BLaER1 treated with 17β-estradiol and CSF1 and Interleukin-3, amounts not matched to agents 10 nM and 100 nM (cell line): ENCODE data around the gene SLCO1B1.

Source experiments
- H3K27ac ChIP-seq, 11 experiments: shearing (Covaris generic); formaldehyde crosslinking; 2 replicates each; pipeline ENCODE4 v1.8.1; 2022
- H3K27me3 ChIP-seq, 11 experiments: shearing (Covaris generic); formaldehyde crosslinking; 2 replicates each; pipeline ENCODE4 v1.8.1; 2022
- H3K36me3 ChIP-seq, 11 experiments: shearing (Covaris generic); formaldehyde crosslinking; 2 replicates each; pipeline ENCODE4 v1.8.1; 2022
- H3K4me1 ChIP-seq, 10 experiments: shearing (Covaris generic); formaldehyde crosslinking; 2 replicates each; pipeline ENCODE4 v1.8.1; 2022
- H3K4me2 ChIP-seq, 11 experiments: shearing (Covaris generic); formaldehyde crosslinking; 2 replicates each; pipeline ENCODE4 v1.8.1; 2022
- H3K4me3 ChIP-seq, 10 experiments: shearing (Covaris generic); formaldehyde crosslinking; 2 replicates each; pipeline ENCODE4 v1.8.1; 2022
- H3K9ac ChIP-seq, 11 experiments: shearing (Covaris generic); formaldehyde crosslinking; 2 replicates each; pipeline ENCODE4 v1.8.1; 2022
- H3K9me3 ChIP-seq, 11 experiments: shearing (Covaris generic); formaldehyde crosslinking; replicated peaks in 1 of 11; 2 replicates each; pipeline ENCODE4 v1.8.1; 2022
- H4K20me1 ChIP-seq, 11 experiments: shearing (Covaris generic); formaldehyde crosslinking; 2 replicates each; pipeline ENCODE4 v1.8.1; 2022
- Cebpa-rat ChIP-seq, 11 experiments: shearing (Covaris generic); IDR thresholded peaks; 2 replicates each; pipeline ENCODE4 v1.8.1; 2022

SLCO1B1 gene

DNA sequence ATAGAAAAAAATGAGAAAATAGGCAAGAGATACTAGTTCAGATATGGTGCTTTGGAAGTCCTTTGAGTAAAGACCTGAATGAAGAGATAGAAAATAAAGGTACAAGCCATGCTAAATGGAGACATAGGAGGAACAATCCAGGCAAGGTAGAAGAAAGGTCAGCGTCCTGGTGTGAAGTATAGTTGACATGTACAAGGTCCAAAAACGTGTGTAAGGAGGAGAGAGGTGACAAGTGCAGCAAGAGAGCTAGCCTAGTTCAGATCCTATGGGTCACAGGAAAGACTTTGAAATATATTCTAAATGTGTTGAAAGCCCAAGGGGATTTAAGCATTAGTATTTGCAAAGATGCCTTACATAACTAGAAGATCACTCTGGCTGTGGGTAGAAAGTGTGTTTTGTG, 88.2 kb downstream of the SLCO1B1 start:
- H3K4me2 ChIP-seq = peak overlapping the region in 1 of 11 experiments; percentile 13; a peak in 1 of 22 replicates

DNA sequence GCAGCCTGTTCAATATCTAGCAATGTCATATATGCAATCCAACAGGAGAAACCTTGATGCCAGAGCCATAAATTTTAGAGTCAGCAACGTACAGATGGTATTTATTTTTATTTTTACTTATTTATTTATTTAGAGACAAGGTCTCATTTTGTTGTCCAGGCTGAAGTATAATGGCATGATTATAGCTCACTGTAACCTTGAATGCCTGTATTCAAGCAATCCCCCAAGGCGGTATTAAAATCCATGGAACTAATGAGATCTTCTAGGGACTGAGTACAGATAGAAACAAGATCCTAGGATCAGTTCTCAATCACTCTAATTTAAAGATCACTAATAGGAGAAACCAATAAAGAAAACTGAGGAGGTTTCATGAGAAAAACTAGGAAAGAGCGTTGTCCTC, 89.3 kb downstream of the SLCO1B1 start:
- Histone ChIP-seq H4K20me1 (no peaks in the 10 kb centered on the region), H3K27me3 (no peaks in the 10 kb centered on the region), H3K36me3 (no peaks in the 10 kb centered on the region), H3K4me1 (peaks cover 0 to 21% (median 7%) of the 10 kb centered on the region in 10 experiments; a peak in 8 of 20 replicates), H3K27ac (no peak overlapping the region), H3K4me3 (no peak overlapping the region), H3K4me2 (peak overlapping the region in 2 of 11 experiments; percentile 3 to 6; a peak in 2 of 22 replicates), H3K9ac (no peak overlapping the region), H3K9me3 (no peaks in the 10 kb centered on the region)
- TF ChIP-seq Cebpa-rat (IDR thresholded peaks at IDR 0.05) = no peak

More for the DNA sequence above, 88.2 kb downstream of the SLCO1B1 start:
- H3K9me3 ChIP-seq = no peaks in the 10 kb centered on the region
- no peak overlapping the region for H3K27ac ChIP-seq
- no peak overlapping the region for H3K4me3 ChIP-seq
- H3K9ac ChIP-seq = no peak overlapping the region
- no peak for TF ChIP-seq Cebpa-rat (IDR thresholded peaks at IDR 0.05)
- H3K36me3 ChIP-seq = no peaks in the 10 kb centered on the region
- H4K20me1 ChIP-seq = no peaks in the 10 kb centered on the region
- no peaks in the 10 kb centered on the region for H3K27me3 ChIP-seq
- peaks cover 0 to 21% (median 7%) of the 10 kb centered on the region in 10 experiments; a peak in 8 of 20 replicates for H3K4me1 ChIP-seq

DNA sequence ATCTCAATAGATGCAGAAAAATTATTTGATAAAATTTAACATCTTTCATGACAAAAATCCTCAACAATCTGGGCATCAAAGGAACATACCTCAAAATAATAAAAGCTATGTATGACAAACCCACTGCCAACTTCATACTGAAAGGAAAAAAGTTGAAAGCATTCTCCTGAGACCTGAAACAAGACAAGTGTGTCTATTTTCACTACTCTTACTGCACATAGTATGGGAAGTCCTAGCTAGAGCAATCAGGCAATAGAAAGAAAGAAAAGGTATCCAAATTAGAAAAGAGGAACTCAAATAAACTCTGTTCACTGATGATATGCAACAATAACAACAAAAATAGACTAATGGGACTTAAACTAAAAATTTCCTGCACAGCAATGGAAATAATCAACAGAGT, 90.1 kb downstream of the SLCO1B1 start:
- H3K9me3 ChIP-seq = no peaks in the 10 kb centered on the region
- no peak overlapping the region for H3K27ac ChIP-seq
- no peaks in the 10 kb centered on the region for H3K36me3 ChIP-seq
- no peak overlapping the region for H3K4me3 ChIP-seq
- H3K27me3 ChIP-seq = no peaks in the 10 kb centered on the region
- no peak overlapping the region for H3K9ac ChIP-seq
- no peaks in the 10 kb centered on the region for H4K20me1 ChIP-seq
- H3K4me2 ChIP-seq = peak overlapping the region in 2 of 11 experiments; percentile 6 to 26; a peak in 3 of 22 replicates
- TF ChIP-seq Cebpa-rat (IDR thresholded peaks at IDR 0.05) = no peak
- H3K4me1 ChIP-seq = peaks cover 0 to 21% (median 7%) of the 10 kb centered on the region in 10 experiments; a peak in 8 of 20 replicates

DNA sequence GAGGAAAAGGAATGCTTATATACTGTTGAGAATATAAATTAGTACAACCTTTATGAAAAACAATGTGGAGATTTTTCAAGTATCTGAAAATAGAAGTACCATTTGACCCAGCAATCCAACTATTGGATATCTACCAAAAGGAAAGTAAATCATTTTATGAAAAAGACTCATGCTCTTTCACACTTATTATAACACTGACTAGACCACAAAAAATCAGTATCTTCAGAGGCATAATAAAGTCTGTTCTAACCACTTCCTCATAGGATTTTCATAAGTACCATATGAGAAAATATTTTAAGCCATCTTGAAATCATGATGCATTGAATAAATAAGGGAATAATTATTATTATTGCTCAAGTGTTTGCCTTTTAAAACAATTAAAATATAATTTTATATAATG, 90.8 kb downstream of the SLCO1B1 start:
- no peaks in the 10 kb centered on the region for H3K27me3 ChIP-seq
- no peaks in the 10 kb centered on the region for H3K9me3 ChIP-seq
- no peak overlapping the region; a peak in 2 of 22 replicates for H3K4me2 ChIP-seq
- no peaks in the 10 kb centered on the region for H3K36me3 ChIP-seq
- peaks cover 0 to 21% (median 7%) of the 10 kb centered on the region in 10 experiments; a peak in 8 of 20 replicates for H3K4me1 ChIP-seq
- H4K20me1 ChIP-seq = no peaks in the 10 kb centered on the region
- TF ChIP-seq Cebpa-rat (IDR thresholded peaks at IDR 0.05) = no peak
- no peak overlapping the region for H3K4me3 ChIP-seq
- H3K9ac ChIP-seq = no peak overlapping the region
- no peak overlapping the region for H3K27ac ChIP-seq

DNA sequence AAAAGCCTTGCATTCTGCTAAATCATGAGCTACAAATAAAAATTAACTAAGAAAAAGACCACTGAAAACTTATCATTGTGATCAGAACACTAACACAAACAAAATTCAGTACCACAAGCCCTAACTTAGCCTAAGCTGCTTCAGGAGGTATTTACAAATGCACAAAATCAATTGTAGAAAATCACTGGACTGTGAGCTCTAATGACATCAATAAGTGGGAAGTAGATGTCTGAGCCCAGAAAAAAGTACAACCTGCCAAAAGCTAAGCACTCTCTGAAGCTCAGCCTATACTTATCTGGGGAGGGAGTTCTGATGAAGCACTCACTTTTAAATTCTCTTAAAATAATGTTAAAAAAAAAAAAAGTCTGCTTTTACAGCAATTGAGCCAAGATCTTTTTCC, 92.9 kb downstream of the SLCO1B1 start:
- no peaks in the 10 kb centered on the region for H3K27me3 ChIP-seq
- H3K27ac ChIP-seq = no peak overlapping the region
- peaks cover 0 to 21% (median 7%) of the 10 kb centered on the region in 10 experiments; a peak in 8 of 20 replicates for H3K4me1 ChIP-seq
- TF ChIP-seq Cebpa-rat (IDR thresholded peaks at IDR 0.05) = no peak
- H3K9ac ChIP-seq = no peak overlapping the region
- no peak overlapping the region for H3K4me3 ChIP-seq
- no peaks in the 10 kb centered on the region for H4K20me1 ChIP-seq
- H3K9me3 ChIP-seq = no peaks in the 10 kb centered on the region
- no peak overlapping the region for H3K4me2 ChIP-seq
- no peaks in the 10 kb centered on the region for H3K36me3 ChIP-seq

DNA sequence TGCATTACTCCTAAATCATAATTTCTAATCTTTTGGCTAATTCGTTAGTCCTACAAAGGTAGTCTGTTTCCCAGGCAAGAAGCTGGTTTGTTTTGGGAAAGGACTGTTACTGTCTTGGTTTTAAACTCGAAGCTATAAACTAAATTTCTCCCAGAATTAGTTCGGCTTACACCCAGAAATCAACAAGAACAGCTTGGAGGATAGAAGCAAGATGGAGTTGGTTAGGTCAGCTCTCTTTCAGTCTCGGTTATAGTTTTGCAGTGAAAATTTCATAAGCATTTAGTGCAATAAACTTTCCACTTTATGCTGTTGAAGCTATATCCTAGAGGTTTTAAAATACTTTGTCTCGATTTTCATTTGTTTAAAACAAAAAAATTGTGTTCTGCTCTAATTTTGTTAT, 103.4 kb downstream of the SLCO1B1 start:
- H3K9me3 ChIP-seq = no peaks in the 10 kb centered on the region
- H3K4me2 ChIP-seq = no peak overlapping the region
- no peaks in the 10 kb centered on the region for H4K20me1 ChIP-seq
- no peak overlapping the region for H3K9ac ChIP-seq
- H3K4me3 ChIP-seq = no peak overlapping the region
- H3K4me1 ChIP-seq = no peaks in the 10 kb centered on the region
- H3K27ac ChIP-seq = no peak overlapping the region
- TF ChIP-seq Cebpa-rat (IDR thresholded peaks at IDR 0.05) = no peak
- no peaks in the 10 kb centered on the region for H3K27me3 ChIP-seq
- H3K36me3 ChIP-seq = no peaks in the 10 kb centered on the region

DNA sequence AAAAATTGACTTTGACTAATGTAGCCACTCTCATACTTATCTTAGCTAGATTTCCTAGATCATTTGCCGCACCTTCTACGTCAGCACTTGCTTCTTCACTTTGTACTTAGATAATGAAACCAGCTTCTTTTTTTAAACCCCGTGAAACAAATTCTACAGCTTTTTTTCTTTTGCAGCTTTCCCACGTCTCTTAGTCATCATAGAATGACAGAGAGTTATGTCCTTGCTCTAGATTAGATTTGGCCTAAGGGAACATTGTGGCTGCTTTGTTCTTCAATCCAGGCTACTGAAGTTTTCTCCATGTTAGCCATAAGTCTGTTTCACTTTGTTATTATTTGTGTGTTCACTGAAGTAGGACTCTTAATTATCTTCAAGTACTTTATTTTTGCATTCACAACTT, 108.9 kb downstream of the SLCO1B1 start:
- Histone ChIP-seq H3K27ac (no peak overlapping the region), H3K4me3 (no peak overlapping the region), H3K36me3 (no peaks in the 10 kb centered on the region), H3K4me2 (no peak overlapping the region), H3K9ac (no peak overlapping the region), H3K9me3 (no peaks in the 10 kb centered on the region), H3K4me1 (no peaks in the 10 kb centered on the region), H3K27me3 (no peaks in the 10 kb centered on the region), H4K20me1 (no peaks in the 10 kb centered on the region)
- TF ChIP-seq Cebpa-rat (IDR thresholded peaks at IDR 0.05) = no peak

DNA sequence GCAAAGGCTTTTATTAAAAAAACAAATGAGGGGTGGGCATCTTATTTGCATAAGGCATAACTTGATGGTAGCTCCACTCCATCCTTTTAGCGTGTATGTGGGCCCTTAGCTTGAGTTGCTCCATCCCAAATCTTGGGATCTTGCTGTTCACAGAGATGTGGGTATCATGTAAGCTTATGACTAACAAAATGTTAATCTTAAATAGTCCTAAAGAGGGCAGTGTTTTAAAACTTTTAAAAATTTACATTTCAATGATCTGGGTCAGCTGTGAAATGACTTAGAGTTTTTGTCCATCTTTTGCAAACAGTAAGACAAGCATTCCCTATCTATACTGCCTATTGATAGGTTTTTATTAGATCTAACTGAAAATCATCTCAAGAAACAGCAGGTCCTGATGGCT, 117.7 kb downstream of the SLCO1B1 start:
- H4K20me1 ChIP-seq = no peaks in the 10 kb centered on the region

DNA sequence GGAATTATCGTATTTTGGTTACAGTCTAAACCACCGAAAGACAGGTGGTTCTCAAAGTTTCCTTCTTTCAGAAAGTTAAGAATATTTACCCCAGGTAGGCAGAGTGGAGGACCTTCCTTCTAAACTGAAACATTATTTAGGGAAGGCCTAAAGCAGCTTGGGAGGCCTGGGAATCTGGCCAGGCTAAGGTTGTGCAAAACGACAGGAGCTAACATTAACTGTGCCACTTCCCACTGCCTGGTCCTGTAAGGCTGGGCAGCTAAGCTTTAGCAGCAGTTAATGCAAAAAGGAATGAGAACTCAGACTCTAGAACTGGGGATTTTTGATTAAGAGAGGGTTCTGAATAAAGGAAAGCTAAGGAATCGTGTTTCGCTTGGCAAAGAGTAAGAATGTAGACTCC, 121.1 kb downstream of the SLCO1B1 start:
- no peaks in the 10 kb centered on the region for H3K36me3 ChIP-seq
- TF ChIP-seq Cebpa-rat (IDR thresholded peaks at IDR 0.05) = no peak

More for the DNA sequence above, 117.7 kb downstream of the SLCO1B1 start:
- Histone ChIP-seq H3K4me1 (peaks cover 0 to 5% (median 0%) of the 10 kb centered on the region in 10 experiments; a peak in 2 of 20 replicates), H3K9me3 (no peaks in the 10 kb centered on the region), H3K9ac (no peak overlapping the region), H3K4me3 (no peak overlapping the region), H3K27ac (no peak overlapping the region), H3K36me3 (no peaks in the 10 kb centered on the region), H3K27me3 (no peaks in the 10 kb centered on the region), H3K4me2 (no peak overlapping the region)
- no peak for TF ChIP-seq Cebpa-rat (IDR thresholded peaks at IDR 0.05)

DNA sequence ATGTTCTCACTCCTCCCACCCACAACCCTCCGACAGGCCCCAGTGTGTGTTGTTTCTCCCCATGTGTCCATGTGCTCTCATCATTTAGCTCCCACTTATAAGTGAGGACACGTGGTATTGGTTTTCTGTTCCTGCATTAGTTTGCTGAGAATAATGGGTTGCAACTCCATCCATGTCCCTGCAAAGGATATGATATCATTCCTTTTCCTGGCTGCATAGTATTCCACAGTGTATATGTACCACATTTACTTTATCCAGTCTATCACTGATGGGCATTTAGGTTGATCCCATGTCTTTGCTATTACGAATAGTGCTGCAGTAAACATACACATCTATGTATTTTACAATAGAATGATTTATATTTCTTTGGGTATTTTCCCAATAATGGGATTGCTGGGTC, 126.2 kb downstream of the SLCO1B1 start:
- Histone ChIP-seq H3K4me1 (no peaks in the 10 kb centered on the region), H3K4me3 (no peak overlapping the region)

More for the DNA sequence above, 121.1 kb downstream of the SLCO1B1 start:
- Histone ChIP-seq H3K27me3 (no peaks in the 10 kb centered on the region), H3K9ac (no peak overlapping the region), H3K4me3 (no peak overlapping the region), H4K20me1 (no peaks in the 10 kb centered on the region), H3K9me3 (peaks cover 0 to 1% (median 0%) of the 10 kb centered on the region in 11 experiments; a peak in 3 of 22 replicates), H3K27ac (no peak overlapping the region), H3K4me1 (peaks cover 0 to 5% (median 0%) of the 10 kb centered on the region in 10 experiments; a peak in 2 of 20 replicates), H3K4me2 (no peak overlapping the region)

More for the DNA sequence above, 126.2 kb downstream of the SLCO1B1 start:
- TF ChIP-seq Cebpa-rat (IDR thresholded peaks at IDR 0.05) = no peak
- H3K27ac ChIP-seq = no peak overlapping the region
- H3K4me2 ChIP-seq = no peak overlapping the region
- peaks cover 0 to 13% (median 0%) of the 10 kb centered on the region in 11 experiments; a peak in 4 of 22 replicates for H3K9me3 ChIP-seq
- no peaks in the 10 kb centered on the region for H4K20me1 ChIP-seq
- H3K36me3 ChIP-seq = no peaks in the 10 kb centered on the region
- no peak overlapping the region for H3K9ac ChIP-seq
- H3K27me3 ChIP-seq = no peaks in the 10 kb centered on the region
